Lung (tissue), 12 donors: Measurements from ENCODE around the gene TMEM179B. TPM values are rescaled to one million over a fixed set of nuclear protein-coding genes. Genes with fewer than 3 reads are reported as not detected.

Experiments used
- ATAC-seq: fragments of 200-7000 bp; cut with Tn5 transposase; one replicate; pipeline ENCODE4 v1.9.1; 2020; ENCODE audit warnings: moderate number of reproducible peaks; ENCODE audit not compliant: insufficient read depth, low FRiP score
- DNase-seq, 3 donors: peaks; one replicate each; pipeline ENCODE4 v3.0.0-alpha.2; 2013 to 2017
- H3K27ac ChIP-seq, 2 donors: one replicate each; pipeline ENCODE4 v1.5.1; 2013; ENCODE audit warnings: mild to moderate bottlenecking in 2 of 2, moderate library complexity in 2 of 2, control low read depth in 1 of 2, inconsistent platforms in 1 of 2, low read depth in 1 of 2, low read length in 1 of 2
- H3K27me3 ChIP-seq, 3 donors: one replicate each; pipeline ENCODE4 v1.5.1; 2013; ENCODE audit warnings: low read length in 2 of 3; ENCODE audit not compliant: control insufficient read depth in 3 of 3, insufficient read depth in 3 of 3
- H3K36me3 ChIP-seq, 4 donors: one replicate each; pipeline ENCODE4 v1.5.1; 2013; ENCODE audit warnings: low read length in 4 of 4, mild to moderate bottlenecking in 1 of 4, moderate library complexity in 1 of 4; ENCODE audit not compliant: control insufficient read depth in 4 of 4, insufficient read depth in 4 of 4
- H3K4me1 ChIP-seq, 5 donors: one replicate each; pipeline ENCODE4 v1.5.1; 2013; ENCODE audit warnings: low read length in 5 of 5, mild to moderate bottlenecking in 2 of 5, moderate library complexity in 1 of 5; ENCODE audit not compliant: control insufficient read depth in 5 of 5, insufficient read depth in 5 of 5
- H3K4me3 ChIP-seq: one replicate; pipeline ENCODE4 v1.5.1; 2013; ENCODE audit warnings: mild to moderate bottlenecking, control low read depth, moderate library complexity
- H3K9ac ChIP-seq, 2 donors: one replicate each; pipeline ENCODE4 v1.5.1; 2013; ENCODE audit warnings: low read length in 2 of 2, control low read depth in 1 of 2; ENCODE audit not compliant: insufficient read depth in 1 of 2
- H3K9me3 ChIP-seq, 4 donors: one replicate each; pipeline ENCODE4 v1.5.1; 2013; ENCODE audit warnings: low read length in 3 of 4, mild to moderate bottlenecking in 1 of 4, moderate library complexity in 1 of 4; ENCODE audit not compliant: control insufficient read depth in 4 of 4, insufficient read depth in 3 of 4
- CTCF ChIP-seq: IDR thresholded peaks from 2 replicates; pipeline ENCODE4 v1.5.1; 2012; ENCODE audit warnings: mild to moderate bottlenecking; ENCODE audit errors: control extremely low read depth, extremely low read depth
- WGBS, 2 donors: extraction: QIAGEN DNeasy Blood & Tissue Kit; methylation state at CpG; one replicate each; pipeline ENCODE4 v1.1.7; 2013; 5-methylcytosine and 5-hydroxymethylcytosine counted together
- polyA plus RNA-seq, 2 donors: library from polyadenylated mRNA; stranded (reverse); fragments of 200-250 nt; gene quantifications; one replicate each; pipeline ENCODE4 v1.2.1, GENCODE V29; 2013
- total RNA-seq, 2 donors: library from RNA; depleted of rRNA in 1 of 2; stranded (reverse); fragments of >200 nt in 1 of 2; gene quantifications; one replicate each; pipeline ENCODE4 v1.2.1, GENCODE V29; 2014 to 2021
- donor health status: control.
- donor health status: control.
- donor health status: Bipolar disorder and iron deficiency.
- donor health status: healthy.
- donor health status: DM: yes; HTN: yes; CAD: no.

The TMEM179B gene
- total and polyA plus RNA-seq, 4 donors, result 40.0 to 87.6 (median 64.9) TPM

GRCh38 chr11:62831520-62832335, 44.5 kb downstream of the TMEM179B start, which contains the start of gene STX5:
Gene STX5 (minus strand): TSS chr11:62832051. CDS start chr11:62831243, 808 bp downstream.
- WGBS, 2 donors, result 0 to 1% methylated on average over 65 of the region's 65 CpGs
- H3K36me3 ChIP-seq, result peaks cover 13 to 34% (median 27%) of the 10 kb centered on the region in 4 donors

GRCh38 chr11:62832336-62833234, 45.4 kb downstream of the TMEM179B start, which contains the start of gene TEX54:
Gene TEX54 (minus strand): TSS chr11:62832841.
- H3K36me3 ChIP-seq, result peaks cover 6 to 28% (median 19%) of the 10 kb centered on the region in 4 donors
- no peak for DNase-seq
- peak within 1 kb of the TSS; percentile 96 to 99 for H3K27ac ChIP-seq
- ATAC-seq, result peak; percentile 1
- peak within 1 kb of the TSS; percentile 66 to 85 for H3K9ac ChIP-seq
- no peaks in the 10 kb centered on the region for H3K9me3 ChIP-seq
- H3K4me3 ChIP-seq, result peak within 1 kb of the TSS; percentile 74
- peaks cover 0 to 16% (median 13%) of the 10 kb centered on the region in 5 donors for H3K4me1 ChIP-seq
- TF ChIP-seq CTCF, result no peak
- 13 to 14% methylated on average over 40 of the region's 40 CpGs for WGBS, 2 donors
- no peaks in the 10 kb centered on the region for H3K27me3 ChIP-seq

More at GRCh38 chr11:62831520-62832335, 44.5 kb downstream of the TMEM179B start, which contains the start of gene STX5:
- Histone ChIP-seq H3K9ac (peak within 1 kb of the TSS; percentile 85 to 91), H3K27me3 (no peaks in the 10 kb centered on the region), H3K9me3 (no peaks in the 10 kb centered on the region), H3K4me1 (peaks cover 0 to 16% (median 13%) of the 10 kb centered on the region in 5 donors), H3K27ac (peak within 1 kb of the TSS; percentile 96 to 99), H3K4me3 (peak within 1 kb of the TSS; percentile 82)
- peak; percentile 99 for ATAC-seq
- no peak for TF ChIP-seq CTCF
- DNase-seq, result peak; percentile 99 to 100 (median 100)

- Histone ChIP-seq H3K27ac (no peak overlapping the region), H3K36me3 (peaks cover 5 to 27% (median 19%) of the 10 kb centered on the region in 4 donors), H3K27me3 (no peaks in the 10 kb centered on the region), H3K4me1 (peaks cover 0 to 19% (median 8%) of the 10 kb centered on the region in 5 donors), H3K9me3 (no peaks in the 10 kb centered on the region), H3K4me3 (no peak overlapping the region), H3K9ac (no peak overlapping the region)
- ATAC-seq (no peak), DNase-seq (no peak)
- TF ChIP-seq CTCF, result no peak
- WGBS, 2 donors, result 88 to 96% methylated on average over 8 of the region's 8 CpGs
Measured at GRCh38 chr11:62835336-62835735, 48.1 kb downstream of the TMEM179B start.
